GM23338 (cell line): ENCODE results near the gene ZNF264. TPM values are rescaled to one million over a fixed set of nuclear protein-coding genes. Genes with fewer than 3 reads are reported as not detected.

Source experiments
- polyA plus RNA-seq: library from polyadenylated mRNA; unstranded; fragments of >200 nt; fragmentation: Nextera tagmentation; extraction: Ambion mirVana; gene quantifications from 2 replicates; pipeline ENCODE4 v1.2.1, GENCODE V29; 2016
- small RNA-seq: library from RNA; depleted of rRNA; stranded (forward); fragments of <200 nt; gene quantifications from one replicate; pipeline ENCODE3, GENCODE V24; 2014; ENCODE audit warnings: low replicate concordance
- total RNA-seq: library from RNA; depleted of rRNA; stranded (reverse); fragments of >200 nt; shearing (Covaris generic); gene quantifications from 2 replicates; pipeline ENCODE4 v1.2.3, GENCODE V29; 2014; rRNA removed

Gene ZNF264
- total and polyA plus RNA-seq, 2 experiments from 2014 or later, result 4.0 to 25.9 TPM

Small RNA genes within 50 kb of the gene (small RNA-seq; reads per million reads assigned to genes)
- not detected for gene AC025588.3

Other genes with a start within 250 kb of the ZNF264 start
- gene USP29, start 71.5 kb upstream of the ZNF264 start, total RNA-seq, result not detected in 2 replicates
- gene USP29, start 71.5 kb upstream of the ZNF264 start, polyA plus RNA-seq, result not detected in 2 replicates
- not detected in 2 replicates for gene ZIM3, start 46.3 kb upstream of the ZNF264 start, total RNA-seq
- gene ZIM3, start 46.3 kb upstream of the ZNF264 start, polyA plus RNA-seq, result not detected in 2 replicates
- not detected in 2 replicates for gene DUXA, start 24.0 kb upstream of the ZNF264 start, total RNA-seq
- not detected in 2 replicates for gene DUXA, start 24.0 kb upstream of the ZNF264 start, polyA plus RNA-seq
- 2.4 and 6.7 TPM in 2 replicates for gene AURKC, start 39.5 kb downstream of the ZNF264 start, total RNA-seq
- 3.2 and 4.9 TPM in 2 replicates for gene AURKC, start 39.5 kb downstream of the ZNF264 start, polyA plus RNA-seq
- 18.5 and 19.0 TPM in 2 replicates for gene ZNF805, start 49.1 kb downstream of the ZNF264 start, total RNA-seq
- 1.3 and 1.7 TPM in 2 replicates for gene ZNF805, start 49.1 kb downstream of the ZNF264 start, polyA plus RNA-seq
- 79.6 and 81.7 TPM in 2 replicates for gene ZNF460, start 89.0 kb downstream of the ZNF264 start, total RNA-seq
- gene ZNF460, start 89.0 kb downstream of the ZNF264 start, polyA plus RNA-seq, result 3.0 and 3.4 TPM in 2 replicates
- 10.3 and 12.6 TPM in 2 replicates for gene ZNF543, start 129.0 kb downstream of the ZNF264 start, total RNA-seq
- gene ZNF543, start 129.0 kb downstream of the ZNF264 start, polyA plus RNA-seq, result 2.4 and 3.1 TPM in 2 replicates
- gene ZNF304, start 159.8 kb downstream of the ZNF264 start, total RNA-seq, result 10.1 and 12.4 TPM in 2 replicates
- 2.7 and 3.5 TPM in 2 replicates for gene ZNF304, start 159.8 kb downstream of the ZNF264 start, polyA plus RNA-seq
- 17.1 and 24.1 TPM in 2 replicates for gene TRAPPC2B, start 172.1 kb downstream of the ZNF264 start, total RNA-seq
- 55.2 and 60.5 TPM in 2 replicates for gene TRAPPC2B, start 172.1 kb downstream of the ZNF264 start, polyA plus RNA-seq
- 4.9 and 5.1 TPM in 2 replicates for gene ZNF547, start 172.1 kb downstream of the ZNF264 start, total RNA-seq
- gene ZNF547, start 172.1 kb downstream of the ZNF264 start, polyA plus RNA-seq, result 0.71 and 1.1 TPM in 2 replicates
- gene ZNF548, start 198.4 kb downstream of the ZNF264 start, total RNA-seq, result 7.4 and 9.8 TPM in 2 replicates
- gene ZNF548, start 198.4 kb downstream of the ZNF264 start, polyA plus RNA-seq, result 1.9 and 2.4 TPM in 2 replicates
- gene ZNF17, start 219.7 kb downstream of the ZNF264 start, total RNA-seq, result 10.7 and 15.0 TPM in 2 replicates
- 1.1 and 2.6 TPM in 2 replicates for gene ZNF17, start 219.7 kb downstream of the ZNF264 start, polyA plus RNA-seq
- gene ZNF749, start 243.8 kb downstream of the ZNF264 start, total RNA-seq, result 19.5 and 26.4 TPM in 2 replicates
- 30.1 and 30.9 TPM in 2 replicates for gene ZNF749, start 243.8 kb downstream of the ZNF264 start, polyA plus RNA-seq